KMS-11 (cell line): Measurements from ENCODE around the gene IL22.
"Not testable (repeated sequence)": the region's sequence is repeated elsewhere in the genome, so short reads cannot be mapped to it uniquely, and the experiment has no call there.

Experiments
- H2AFZ ChIP-seq: fragments of 200-600 bp; sonication (generic); 2 replicates; pipeline ENCODE4 v1.6.1; 2016; ENCODE audit warnings: antibody characterized with exemption, mixed run types, low read depth
- H3K27ac ChIP-seq: fragments of 200-600 bp; sonication (generic); 2 replicates; pipeline ENCODE4 v1.6.1; 2016; ENCODE audit warnings: mild to moderate bottlenecking, mixed run types
- H3K27me3 ChIP-seq: fragments of 200-600 bp; sonication (generic); 2 replicates; pipeline ENCODE4 v1.6.1; 2017; ENCODE audit warnings: mild to moderate bottlenecking, low read depth, mixed run types, moderate library complexity; ENCODE audit not compliant: insufficient read depth
- H3K36me3 ChIP-seq: fragments of 200-600 bp; sonication (generic); 2 replicates; pipeline ENCODE4 v1.6.1; 2017; ENCODE audit warnings: mild to moderate bottlenecking, mixed run types; ENCODE audit not compliant: insufficient read depth
- H3K4me1 ChIP-seq: fragments of 200-600 bp; sonication (generic); 2 replicates; pipeline ENCODE4 v1.6.1; 2016; ENCODE audit warnings: mild to moderate bottlenecking, low read depth, mixed run types; ENCODE audit not compliant: poor library complexity, severe bottlenecking
- H3K4me2 ChIP-seq: fragments of 200-600 bp; sonication (generic); 2 replicates; pipeline ENCODE4 v1.7.0; 2016; ENCODE audit warnings: mild to moderate bottlenecking, mixed run types
- H3K4me3 ChIP-seq: fragments of 200-600 bp; sonication (generic); IDR thresholded peaks from 2 replicates; pipeline ENCODE4 v1.6.1; 2017; ENCODE audit warnings: low read depth, low read length, mixed read lengths; ENCODE audit not compliant: insufficient read depth
- H3K79me2 ChIP-seq: fragments of 200-600 bp; sonication (generic); 2 replicates; pipeline ENCODE4 v1.6.1; 2016; ENCODE audit warnings: low read depth, mixed run types; ENCODE audit not compliant: insufficient read depth
- H3K9ac ChIP-seq: fragments of 200-600 bp; sonication (generic); 2 replicates; pipeline ENCODE4 v1.6.1; 2016; ENCODE audit warnings: mild to moderate bottlenecking, mixed run types
- H4K20me1 ChIP-seq: fragments of 200-600 bp; sonication (generic); 2 replicates; pipeline ENCODE4 v1.6.1; 2016; ENCODE audit warnings: mild to moderate bottlenecking, mixed run types; ENCODE audit not compliant: insufficient read depth
- CTCF ChIP-seq: fragments of 200-600 bp; sonication (generic); conservative IDR thresholded peaks from 2 replicates; pipeline ENCODE4 v1.6.1; 2017; ENCODE audit warnings: low read depth, mild to moderate bottlenecking, antibody characterized with exemption, low read length, moderate library complexity, mixed read lengths

Gene IL22

DNA sequence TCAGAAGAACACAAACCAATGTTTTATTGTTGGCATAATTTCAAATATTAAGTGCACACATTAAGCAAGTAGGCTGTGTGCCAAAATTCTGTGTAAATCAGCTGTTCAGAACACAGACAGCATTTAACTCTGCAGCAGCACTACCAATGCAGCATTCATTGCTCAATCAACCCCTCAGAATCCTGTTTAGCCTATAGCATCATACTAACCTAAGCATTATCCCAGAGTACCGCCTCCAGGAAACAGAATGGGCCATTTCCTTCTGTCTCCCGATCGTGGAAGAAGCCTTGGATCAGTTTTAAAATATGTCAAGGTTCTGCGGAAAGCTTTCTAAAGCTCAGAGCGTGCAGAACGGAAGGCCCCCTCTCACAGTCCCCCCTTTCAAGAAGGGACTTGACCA lies 31.1 kb downstream of the IL22 start:
- no peaks in the 10 kb centered on the region for H3K36me3 ChIP-seq
- H3K4me1 ChIP-seq, result peaks cover 10% of the 10 kb centered on the region
- H3K9ac ChIP-seq, result no peak overlapping the region
- no peak overlapping the region for H3K27ac ChIP-seq
- H3K79me2 ChIP-seq, result no peaks in the 10 kb centered on the region
- H4K20me1 ChIP-seq, result no peaks in the 10 kb centered on the region
- no peaks in the 10 kb centered on the region for H3K27me3 ChIP-seq
- TF ChIP-seq CTCF, result no peak
- no peak overlapping the region for H3K4me2 ChIP-seq
- no peak overlapping the region for H2AFZ ChIP-seq
- H3K4me3 ChIP-seq, result no peak overlapping the region

- H4K20me1 ChIP-seq, result no peaks in the 10 kb centered on the region
- no peak overlapping the region for H3K27ac ChIP-seq
- H3K36me3 ChIP-seq, result no peaks in the 10 kb centered on the region
- no peak overlapping the region for H2AFZ ChIP-seq
- H3K27me3 ChIP-seq, result no peaks in the 10 kb centered on the region
- peaks cover 10% of the 10 kb centered on the region for H3K4me1 ChIP-seq
- H3K79me2 ChIP-seq, result no peaks in the 10 kb centered on the region
- H3K4me3 ChIP-seq, result no peak overlapping the region
- no peak overlapping the region for H3K4me2 ChIP-seq
- H3K9ac ChIP-seq, result no peak overlapping the region
- TF ChIP-seq CTCF, result no peak
Observed at GRCh38 chr12:68221497-68221896, 31.9 kb downstream of the IL22 start.

- no peak for TF ChIP-seq CTCF
- Histone ChIP-seq H3K27ac (no peak overlapping the region), H3K36me3 (no peaks in the 10 kb centered on the region), H3K79me2 (no peaks in the 10 kb centered on the region), H3K4me3 (no peak overlapping the region), H3K27me3 (no peaks in the 10 kb centered on the region), H3K9ac (no peak overlapping the region), H3K4me1 (no peaks in the 10 kb centered on the region), H3K4me2 (no peak overlapping the region), H4K20me1 (no peaks in the 10 kb centered on the region), H2AFZ (no peak overlapping the region)
Observed at GRCh38 chr12:68210875-68211274, 42.5 kb downstream of the IL22 start.

- H3K79me2 ChIP-seq, H3K36me3 ChIP-seq, H3K4me1 ChIP-seq, H3K27me3 ChIP-seq, H4K20me1 ChIP-seq, H3K9ac ChIP-seq, H3K4me2 ChIP-seq, H2AFZ ChIP-seq, H3K4me3 ChIP-seq, H3K27ac ChIP-seq: not testable (repeated sequence)
Observed at GRCh38 chr12:68209048-68209728, 44.2 kb downstream of the IL22 start.

DNA sequence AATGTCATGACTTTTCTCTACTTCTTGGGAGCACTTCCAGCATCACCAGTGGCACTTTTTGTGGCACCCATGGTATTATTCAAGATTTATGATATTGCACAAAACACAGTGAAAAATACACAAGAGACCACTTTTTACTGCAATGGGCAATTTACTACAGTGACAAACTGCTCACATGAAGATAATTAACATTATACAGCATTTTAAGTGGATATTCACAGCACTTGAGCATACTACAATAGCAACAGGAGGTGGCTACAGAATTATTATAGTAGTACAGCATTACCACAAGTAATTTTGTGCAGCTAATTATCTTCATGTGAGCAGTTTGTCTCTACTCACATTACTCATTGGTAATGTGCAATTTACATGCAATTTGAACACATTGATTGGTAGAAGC lies 46.1 kb downstream of the IL22 start:
- no peak overlapping the region for H3K4me3 ChIP-seq
- no peak for TF ChIP-seq CTCF
- H2AFZ ChIP-seq, result no peak overlapping the region
- no peak overlapping the region for H3K9ac ChIP-seq
- no peaks in the 10 kb centered on the region for H3K79me2 ChIP-seq
- H3K27me3 ChIP-seq, result no peaks in the 10 kb centered on the region
- H4K20me1 ChIP-seq, result no peaks in the 10 kb centered on the region
- H3K4me1 ChIP-seq, result no peaks in the 10 kb centered on the region
- no peaks in the 10 kb centered on the region for H3K36me3 ChIP-seq
- no peak overlapping the region for H3K4me2 ChIP-seq
- H3K27ac ChIP-seq, result no peak overlapping the region
